Gastrocnemius medialis (tissue), 4 donors: ENCODE data around the gene MX2. TPM values are rescaled to one million over a fixed set of nuclear protein-coding genes. Genes with fewer than 3 reads are reported as not detected.

Experiments
- ATAC-seq, 2 donors: fragments of 150-250 bp; one replicate each; pipeline ENCODE4 v1.9.1; 2016
- DNase-seq, 2 donors: peaks; one replicate each; pipeline ENCODE4 v3.0.0-alpha.2; 2019
- H3K27ac ChIP-seq, 4 donors: fragments of 200-600 bp; sonication (generic); 1 replicate in 1 of 4; 2 replicates in 3 of 4; pipeline ENCODE4 v1.5.1; 2016 to 2018; ENCODE audit warnings: mild to moderate bottlenecking in 2 of 4, moderate library complexity in 1 of 4
- H3K27me3 ChIP-seq, 3 donors: fragments of 200-600 bp; sonication (generic) in 2 of 3; 1 replicate in 1 of 3; 2 replicates in 2 of 3; pipeline versions ENCODE4 v1.5.1 to v1.6.0; 2016 to 2019; ENCODE audit warnings: mild to moderate bottlenecking in 1 of 3, moderate library complexity in 1 of 3
- H3K36me3 ChIP-seq, 2 donors: fragments of 200-600 bp; sonication (generic) in 1 of 2; one replicate each; pipeline ENCODE4 v1.5.1; 2017 to 2018
- H3K4me1 ChIP-seq, 2 donors: fragments of 200-600 bp; sonication (generic) in 1 of 2; one replicate each; pipeline ENCODE4 v1.5.1; 2016 to 2017; ENCODE audit warnings: mild to moderate bottlenecking in 2 of 2
- H3K4me3 ChIP-seq, 4 donors: fragments of 200-600 bp; sonication (generic) in 3 of 4; 1 replicate in 1 of 4; 2 replicates in 3 of 4; pipeline ENCODE4 v1.5.1; 2016 to 2019; ENCODE audit warnings: mild to moderate bottlenecking in 2 of 4
- H3K9me3 ChIP-seq, 3 donors: fragments of 200-600 bp; sonication (generic) in 2 of 3; 1 replicate in 1 of 3; 2 replicates in 2 of 3; pipeline ENCODE4 v1.5.1; 2016 to 2019
- CTCF ChIP-seq, 5 experiments: fragments of 450-650 bp in 3 of 5; fragments of 200-600 bp in 2 of 5; sonication (generic) in 2 of 5; IDR thresholded peaks in 4 of 5; conservative IDR thresholded peaks in 1 of 5; 1 replicate in 4 of 5; 2 replicates in 1 of 5; pipeline ENCODE4 v1.5.1; 2016 to 2019; ENCODE audit warnings: antibody characterized with exemption in 5 of 5, mild to moderate bottlenecking in 3 of 5, moderate library complexity in 3 of 5
- POLR2A ChIP-seq, 2 donors: fragments of 450-650 bp; IDR thresholded peaks; one replicate each; pipeline ENCODE4 v1.6.1; 2017; ENCODE audit warnings: antibody characterized with exemption in 2 of 2, mild to moderate bottlenecking in 2 of 2, moderate library complexity in 2 of 2
- in situ Hi-C, 4 donors: fragments of 200-750 bp; cut with MboI; loops; one replicate each; pipeline versions ENCODE4 v1.15.0 to v1.8.0; 2017; ENCODE audit warnings: low sequenced_read_pairs in 4 of 4
- intact Hi-C: fragments of 100-400 bp; cut with DNase I; formaldehyde crosslinking; loops from one replicate; pipeline ENCODE4 v1.15.1; 2023; ENCODE audit warnings: low total_unique reads
- total RNA-seq, 4 donors: library from RNA; depleted of rRNA; stranded (reverse); fragments of >200 nt; gene quantifications; one replicate each; pipeline versions ENCODE4 v1.1.0 to v1.2.3, GENCODE V29; 2016

MX2 gene
- total RNA-seq, 4 donors from 2014 or later, result 1.1 to 6.8 (median 2.2) TPM

GRCh38 chr21:41373253-41373652 is 11.4 kb downstream of the MX2 start:
- no peaks in the 10 kb centered on the region for H3K9me3 ChIP-seq
- intact Hi-C loops (no loop called here), in situ Hi-C loops (no loop called here)
- TF ChIP-seq CTCF (IDR thresholded peaks at IDR 0.05 in 4 of 5, conservative IDR thresholded peaks at IDR 0.05 in 1 of 5), result no peak
- no peak for TF ChIP-seq POLR2A (IDR thresholded peaks at IDR 0.05)
- no peaks in the 10 kb centered on the region for H3K36me3 ChIP-seq
- peaks cover 0 to 6% of the 10 kb centered on the region in 2 donors for H3K4me1 ChIP-seq
- ATAC-seq, result no peak
- no peak for DNase-seq
- no peaks in the 10 kb centered on the region for H3K27me3 ChIP-seq
- no peak overlapping the region for H3K27ac ChIP-seq
- no peak overlapping the region for H3K4me3 ChIP-seq

GRCh38 chr21:41373763-41374162 is 11.9 kb downstream of the MX2 start:
- intact Hi-C loops (no loop called here), in situ Hi-C loops (no loop called here)
- TF ChIP-seq POLR2A (IDR thresholded peaks at IDR 0.05), result no peak
- no peak for TF ChIP-seq CTCF (IDR thresholded peaks at IDR 0.05 in 4 of 5, conservative IDR thresholded peaks at IDR 0.05 in 1 of 5)
- no peak overlapping the region for H3K4me3 ChIP-seq
- ATAC-seq (no peak), DNase-seq (no peak)
- H3K27me3 ChIP-seq, result no peaks in the 10 kb centered on the region
- H3K27ac ChIP-seq, result no peak overlapping the region
- H3K9me3 ChIP-seq, result no peaks in the 10 kb centered on the region
- H3K4me1 ChIP-seq, result peaks cover 0 to 4% of the 10 kb centered on the region in 2 donors
- no peaks in the 10 kb centered on the region for H3K36me3 ChIP-seq

GRCh38 chr21:41374177-41374712 is 12.4 kb downstream of the MX2 start:
- DNase-seq (no peak), ATAC-seq (no peak)
- Histone ChIP-seq H3K27ac (no peak overlapping the region), H3K36me3 (no peaks in the 10 kb centered on the region), H3K9me3 (no peaks in the 10 kb centered on the region), H3K27me3 (no peaks in the 10 kb centered on the region), H3K4me3 (no peak overlapping the region), H3K4me1 (no peaks in the 10 kb centered on the region)
- in situ Hi-C loops, result no loop called here
- intact Hi-C loops, result no loop called here
- TF ChIP-seq POLR2A (IDR thresholded peaks at IDR 0.05), result no peak
- no peak for TF ChIP-seq CTCF (IDR thresholded peaks at IDR 0.05 in 4 of 5, conservative IDR thresholded peaks at IDR 0.05 in 1 of 5)

- no peak overlapping the region for H3K4me3 ChIP-seq
- H3K27me3 ChIP-seq, result no peaks in the 10 kb centered on the region
- in situ Hi-C loops (no loop called here), intact Hi-C loops (no loop called here)
- H3K36me3 ChIP-seq, result no peaks in the 10 kb centered on the region
- DNase-seq (no peak), ATAC-seq (no peak)
- H3K9me3 ChIP-seq, result no peaks in the 10 kb centered on the region
- no peak for TF ChIP-seq CTCF (IDR thresholded peaks at IDR 0.05 in 4 of 5, conservative IDR thresholded peaks at IDR 0.05 in 1 of 5)
- no peak for TF ChIP-seq POLR2A (IDR thresholded peaks at IDR 0.05)
- H3K4me1 ChIP-seq, result no peaks in the 10 kb centered on the region
- no peak overlapping the region for H3K27ac ChIP-seq
Observed at GRCh38 chr21:41374867-41375533, 13.2 kb downstream of the MX2 start.
